Measurements from ENCODE around the gene NPL.
A peak's percentile ranks its signal among the peaks of the same experiment; 100 is the strongest.

The NPL gene

GRCh38 chr1:182778862-182779261 lies 10.7 kb upstream of the NPL start:
- no peak for DNase-seq (ENCODE audit: low read depth in 2 of 2)

- DNase-seq (ENCODE audit: low read depth in 2 of 2): no peak
These were observed 10.0 kb upstream of the NPL start for GRCh38 chr1:182779530-182779929.

GRCh38 chr1:182781841-182782586 lies 7.6 kb upstream of the NPL start:
- peak; percentile 43 to 62 for DNase-seq (ENCODE audit: low read depth in 2 of 2)

GRCh38 chr1:182782587-182782913 lies 7.0 kb upstream of the NPL start:
- no peak for DNase-seq (ENCODE audit: low read depth in 2 of 2)

- DNase-seq (ENCODE audit: low read depth in 2 of 2): no peak
These were observed 6.5 kb upstream of the NPL start for GRCh38 chr1:182783068-182783467.

GRCh38 chr1:182784556-182785171 lies 4.9 kb upstream of the NPL start:
- no peak for DNase-seq (ENCODE audit: low read depth in 2 of 2)

- no peak for DNase-seq (ENCODE audit: low read depth in 2 of 2)
These were observed 4.4 kb upstream of the NPL start for GRCh38 chr1:182785181-182785580.

- peak in 1 of 2 experiments; percentile 38 for DNase-seq (ENCODE audit: low read depth in 2 of 2)
These were observed 3.2 kb upstream of the NPL start for GRCh38 chr1:182786223-182786994.

GRCh38 chr1:182786995-182787324 lies 2.6 kb upstream of the NPL start:
- DNase-seq (ENCODE audit: low read depth in 2 of 2): no peak

GRCh38 chr1:182791281-182792179 lies 2.0 kb downstream of the NPL start:
- DNase-seq (ENCODE audit: low read depth in 2 of 2): no peak

GRCh38 chr1:182794091-182794490 lies 4.5 kb downstream of the NPL start:
- no peak for DNase-seq (ENCODE audit: low read depth in 2 of 2)

GRCh38 chr1:182794676-182795201 lies 5.2 kb downstream of the NPL start:
- DNase-seq (ENCODE audit: low read depth in 2 of 2): no peak

- no peak for DNase-seq (ENCODE audit: low read depth in 2 of 2)
These were observed 6.1 kb downstream of the NPL start for GRCh38 chr1:182795563-182796228.

GRCh38 chr1:182802006-182802803 lies 12.6 kb downstream of the NPL start:
- DNase-seq (ENCODE audit: low read depth in 2 of 2): no peak

GRCh38 chr1:182803846-182804245 lies 14.3 kb downstream of the NPL start:
- DNase-seq (ENCODE audit: low read depth in 2 of 2): no peak

- DNase-seq (ENCODE audit: low read depth in 2 of 2): no peak
These were observed 16.6 kb downstream of the NPL start for GRCh38 chr1:182806015-182806678.

- DNase-seq (ENCODE audit: low read depth in 2 of 2): no peak
These were observed 18.3 kb downstream of the NPL start for GRCh38 chr1:182807907-182808306.

- no peak for DNase-seq (ENCODE audit: low read depth in 2 of 2)
These were observed 19.9 kb downstream of the NPL start for GRCh38 chr1:182809414-182809957.

GRCh38 chr1:182811975-182812722 lies 22.6 kb downstream of the NPL start:
- DNase-seq (ENCODE audit: low read depth in 2 of 2): no peak
